HG02623 (cell line): ENCODE measurements around the gene SPA17.

ENCODE experiments used
- ATAC-seq: cut with Tn5 transposase; IDR thresholded peaks from one replicate; pipeline ENCODE4 v1.9.1; 2021; ENCODE audit warnings: moderate library complexity; ENCODE audit not compliant: unreplicated experiment

The SPA17 gene

GRCh38 chr11:124661553-124661952 lies 12.2 kb upstream of the SPA17 start:
- no peak for ATAC-seq

GRCh38 chr11:124662106-124662505 lies 11.6 kb upstream of the SPA17 start:
- ATAC-seq: no peak

GRCh38 chr11:124663861-124664260 lies 9.8 kb upstream of the SPA17 start:
- ATAC-seq: no peak

- ATAC-seq: no peak
Measured at GRCh38 chr11:124667601-124668000, 6.1 kb upstream of the SPA17 start.

- no peak for ATAC-seq
Measured at GRCh38 chr11:124669193-124669592, 4.5 kb upstream of the SPA17 start.

GRCh38 chr11:124670732-124671131 lies 3.0 kb upstream of the SPA17 start:
- no peak for ATAC-seq

- no peak for ATAC-seq
Measured at GRCh38 chr11:124672536-124673215, 1.0 kb upstream of the SPA17 start.

GRCh38 chr11:124674168-124674517 lies 439 bp downstream of the SPA17 start:
- ATAC-seq: no peak

- no peak for ATAC-seq
Measured at GRCh38 chr11:124674571-124674970, 867 bp downstream of the SPA17 start.

GRCh38 chr11:124676386-124676785 lies 2.7 kb downstream of the SPA17 start:
- ATAC-seq: no peak

GRCh38 chr11:124678416-124678815 lies 4.7 kb downstream of the SPA17 start:
- ATAC-seq: no peak

GRCh38 chr11:124681421-124681820 lies 7.7 kb downstream of the SPA17 start:
- no peak for ATAC-seq

GRCh38 chr11:124682443-124682842 lies 8.7 kb downstream of the SPA17 start:
- no peak for ATAC-seq

GRCh38 chr11:124693142-124693541 lies 19.4 kb downstream of the SPA17 start:
- ATAC-seq: no peak

- ATAC-seq: no peak
Measured at GRCh38 chr11:124699547-124699946, 25.8 kb downstream of the SPA17 start.

GRCh38 chr11:124700028-124700427 lies 26.3 kb downstream of the SPA17 start:
- ATAC-seq: no peak

- no peak for ATAC-seq
Measured at GRCh38 chr11:124707829-124708228, 34.1 kb downstream of the SPA17 start.

GRCh38 chr11:124712392-124712791 lies 38.7 kb downstream of the SPA17 start:
- ATAC-seq: no peak

GRCh38 chr11:124716591-124716990 lies 42.9 kb downstream of the SPA17 start:
- ATAC-seq: no peak

- ATAC-seq: no peak
Measured at GRCh38 chr11:124717421-124717785, 43.7 kb downstream of the SPA17 start.

GRCh38 chr11:124717786-124718651 lies 44.3 kb downstream of the SPA17 start:
- no peak for ATAC-seq

- no peak for ATAC-seq
Measured at GRCh38 chr11:124718801-124719200, 45.1 kb downstream of the SPA17 start.
